ENCODE measurements around the gene POU2F3.

DNA sequence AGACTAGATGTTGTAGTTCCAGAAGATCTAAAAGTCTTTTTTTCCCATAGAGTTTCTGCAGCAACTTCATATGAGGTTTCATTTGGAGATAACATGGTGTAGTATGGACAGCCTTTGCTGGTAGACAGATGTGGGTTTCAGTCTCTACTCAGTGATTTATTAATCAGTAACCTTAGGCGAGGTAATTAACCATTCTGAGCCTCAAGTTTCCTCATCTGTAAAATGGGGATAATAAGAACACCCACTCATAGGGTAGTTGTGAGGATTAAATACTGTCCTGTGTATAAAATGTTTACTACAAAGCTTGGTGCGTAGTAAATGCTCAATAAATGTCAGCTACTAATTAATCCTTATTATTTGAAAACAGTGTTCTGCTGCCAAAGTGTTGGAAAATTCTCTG, 16.8 kb downstream of the POU2F3 start:
- TF ChIP-seq, protein P1, sequence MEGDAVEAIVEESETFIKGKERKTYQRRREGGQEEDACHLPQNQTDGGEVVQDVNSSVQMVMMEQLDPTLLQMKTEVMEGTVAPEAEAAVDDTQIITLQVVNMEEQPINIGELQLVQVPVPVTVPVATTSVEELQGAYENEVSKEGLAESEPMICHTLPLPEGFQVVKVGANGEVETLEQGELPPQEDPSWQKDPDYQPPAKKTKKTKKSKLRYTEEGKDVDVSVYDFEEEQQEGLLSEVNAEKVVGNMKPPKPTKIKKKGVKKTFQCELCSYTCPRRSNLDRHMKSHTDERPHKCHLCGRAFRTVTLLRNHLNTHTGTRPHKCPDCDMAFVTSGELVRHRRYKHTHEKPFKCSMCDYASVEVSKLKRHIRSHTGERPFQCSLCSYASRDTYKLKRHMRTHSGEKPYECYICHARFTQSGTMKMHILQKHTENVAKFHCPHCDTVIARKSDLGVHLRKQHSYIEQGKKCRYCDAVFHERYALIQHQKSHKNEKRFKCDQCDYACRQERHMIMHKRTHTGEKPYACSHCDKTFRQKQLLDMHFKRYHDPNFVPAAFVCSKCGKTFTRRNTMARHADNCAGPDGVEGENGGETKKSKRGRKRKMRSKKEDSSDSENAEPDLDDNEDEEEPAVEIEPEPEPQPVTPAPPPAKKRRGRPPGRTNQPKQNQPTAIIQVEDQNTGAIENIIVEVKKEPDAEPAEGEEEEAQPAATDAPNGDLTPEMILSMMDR (IDR thresholded peaks at IDR 0.05 in 4 of 5, conservative IDR thresholded peaks at IDR 0.05 in 1 of 5): no peak
- no peak for TF ChIP-seq POLR2A (IDR thresholded peaks at IDR 0.05)

All from gastrocnemius medialis (tissue), 4 donors.